Measurements from ENCODE around the gene SERPINH1.

SERPINH1 gene

DNA sequence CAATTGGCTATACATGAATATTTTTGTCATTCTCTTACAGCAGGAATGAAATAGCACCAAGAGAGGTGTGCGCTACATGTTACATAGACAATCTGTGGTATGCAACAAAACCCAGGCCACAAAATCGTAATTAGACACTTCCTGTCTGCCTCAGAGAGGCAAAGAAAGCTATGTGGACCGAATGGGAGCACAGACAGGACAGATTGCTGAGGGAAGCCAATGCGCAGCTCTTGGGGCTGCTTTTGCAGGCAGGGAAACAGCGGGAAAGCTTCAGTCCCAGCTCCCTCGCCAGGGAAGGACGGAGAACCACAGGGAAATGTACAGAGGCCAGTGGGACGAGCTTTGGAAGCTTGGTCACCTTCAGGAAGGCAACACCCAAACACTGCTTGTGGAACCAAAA lies 40.9 kb downstream of the SERPINH1 start:
- no peak for DNase-seq

DNA sequence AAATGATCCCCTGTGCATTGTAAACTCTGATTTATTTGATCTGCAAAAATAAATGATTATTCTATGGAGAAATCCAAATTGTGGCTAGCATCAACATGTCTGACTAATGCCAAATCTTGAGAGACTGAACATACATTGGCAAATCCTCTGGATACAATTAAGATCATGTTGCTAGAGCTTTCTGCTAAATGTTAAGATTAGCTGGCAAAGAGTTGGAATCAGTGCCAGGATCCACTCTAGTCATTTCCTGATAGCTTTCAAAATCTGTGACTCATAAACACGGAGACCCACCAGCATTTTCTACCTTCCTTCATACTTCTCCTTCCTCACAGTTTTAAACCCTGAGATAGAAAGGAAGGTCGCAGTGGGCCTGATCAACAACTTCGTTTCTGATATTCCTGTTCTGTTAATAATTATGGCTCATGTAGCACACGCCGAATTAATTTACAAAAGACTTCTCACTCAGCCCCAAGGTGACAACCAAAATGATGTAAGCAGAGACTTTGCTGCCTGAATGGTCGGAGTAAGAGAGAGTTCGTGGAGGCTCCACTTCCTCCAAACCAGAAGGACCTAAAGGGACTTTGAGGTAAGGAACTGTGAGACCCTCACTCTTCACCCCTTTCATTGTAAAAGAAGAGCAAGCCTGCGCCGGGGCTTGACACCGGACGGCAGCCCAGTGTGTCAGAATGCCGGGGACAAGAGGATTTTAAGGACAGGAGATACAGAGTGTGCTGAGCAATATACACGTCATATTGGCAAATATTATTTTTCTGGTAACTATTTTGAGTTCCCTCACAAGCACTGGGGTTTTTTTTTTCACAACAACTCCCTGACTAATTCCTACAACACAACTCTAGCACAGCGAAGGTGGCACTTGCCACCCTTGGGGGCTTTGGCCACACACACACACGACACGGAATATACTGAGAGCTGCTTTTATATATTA lies 42.0 kb downstream of the SERPINH1 start:
- no peak for DNase-seq

DNA sequence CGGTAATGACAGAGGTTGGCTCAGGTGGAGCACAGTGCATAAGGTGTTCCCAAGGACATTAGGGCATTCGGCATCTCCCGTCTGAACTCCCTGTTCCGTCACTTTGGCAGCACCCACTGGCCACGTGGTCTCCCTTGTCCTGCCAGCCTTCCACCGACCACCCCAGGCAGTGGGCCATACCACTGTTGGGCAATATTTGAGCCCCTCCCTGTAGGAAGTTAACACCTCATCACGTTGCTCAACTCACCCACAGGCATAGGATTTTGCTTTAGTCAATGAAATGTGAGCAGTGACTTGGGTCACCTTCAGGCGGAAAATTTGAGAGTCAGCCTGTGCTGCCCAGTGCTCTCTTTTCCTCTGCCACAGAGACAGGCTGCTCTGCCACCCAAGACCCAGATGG lies 44.0 kb downstream of the SERPINH1 start:
- no peak for DNase-seq

DNA sequence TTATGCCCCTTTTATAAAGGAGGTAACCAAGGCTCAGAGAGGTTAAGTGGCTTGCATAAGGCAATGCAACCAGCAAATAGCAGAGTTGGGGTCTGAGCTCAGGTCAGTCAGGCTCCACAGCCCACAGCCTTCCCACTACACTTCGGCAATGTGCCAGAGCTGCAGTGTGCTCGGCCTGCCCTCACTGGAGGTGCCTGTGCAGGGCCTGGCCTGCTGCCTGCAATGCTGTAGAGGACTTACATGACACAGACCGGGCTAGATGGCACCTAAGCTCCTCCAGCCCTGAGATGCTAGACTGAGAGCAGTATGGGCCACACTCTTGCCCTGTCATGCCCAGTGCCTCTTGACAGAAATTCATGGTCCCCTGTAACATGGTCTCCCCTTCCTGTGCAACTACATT lies 49.8 kb downstream of the SERPINH1 start:
- no peak for DNase-seq

DNA sequence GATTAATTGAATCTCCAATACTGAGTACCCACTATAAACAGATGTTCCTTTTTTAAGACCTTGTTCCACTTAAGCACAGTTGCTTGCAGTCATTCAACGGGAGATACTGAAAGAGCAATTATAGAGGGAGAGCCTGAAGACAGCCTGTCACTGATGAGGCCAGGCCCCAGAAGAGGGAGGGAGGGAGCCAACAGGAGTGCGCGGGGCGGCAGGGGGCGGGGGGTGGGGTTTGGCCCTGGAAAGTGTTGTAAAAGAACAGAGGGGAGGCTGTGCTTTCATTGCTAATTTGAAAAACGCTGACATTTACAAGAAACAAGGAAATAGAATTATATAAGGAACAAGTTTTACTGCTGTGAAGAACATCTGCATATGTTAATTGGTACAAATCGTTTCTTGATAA lies 53.7 kb downstream of the SERPINH1 start:
- DNase-seq: no peak

DNA sequence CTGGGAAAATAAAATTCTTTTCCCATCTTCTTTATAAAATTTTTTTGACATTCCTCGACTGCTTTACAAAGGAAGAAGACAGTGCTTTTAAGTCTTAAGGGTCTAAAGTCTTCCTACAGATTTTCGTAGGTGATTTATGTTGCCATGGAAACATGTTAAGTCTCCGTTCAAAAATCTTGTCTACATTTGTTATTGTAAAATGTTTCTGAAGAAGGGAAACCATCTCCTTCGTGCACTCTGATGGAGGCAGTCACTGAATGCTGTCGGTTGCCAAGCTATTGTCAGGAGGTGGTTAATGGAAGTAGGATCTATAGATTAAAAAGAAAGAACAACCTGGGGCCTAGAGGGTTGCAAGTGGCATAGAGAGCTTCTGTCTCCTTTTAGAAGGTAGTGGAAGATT lies 54.2 kb downstream of the SERPINH1 start:
- no peak for DNase-seq

Data from GDM1 (cell line).